DND-41 (cell line): ENCODE measurements around the gene PPP1R3G.

ENCODE experiments used
- ATAC-seq: fragments of 200-7000 bp; cut with Tn5 transposase; 3 replicates; pipeline ENCODE4 v1.9.1; 2021; ENCODE audit warnings: low read depth; ENCODE audit not compliant: insufficient read depth
- DNase-seq: peaks from one replicate; pipeline ENCODE4 v3.0.0-alpha.2; 2020
- H2AFZ ChIP-seq: 2 replicates; pipeline ENCODE4 v1.6.0; 2012; ENCODE audit warnings: low read depth, low read length
- H3K27ac ChIP-seq: 2 replicates; pipeline ENCODE4 v1.5.1; 2012; ENCODE audit warnings: low read length, inconsistent platforms
- H3K27me3 ChIP-seq: fragments of 200-600 bp; sonication (generic); 2 replicates; pipeline ENCODE4 v1.6.0; 2012; ENCODE audit warnings: low read length, mild to moderate bottlenecking, inconsistent platforms; ENCODE audit not compliant: insufficient read depth, poor library complexity
- H3K36me3 ChIP-seq: 2 replicates; pipeline ENCODE4 v1.5.1; 2012; ENCODE audit warnings: low read length, inconsistent platforms; ENCODE audit not compliant: insufficient read depth
- H3K4me1 ChIP-seq: 2 replicates; pipeline ENCODE4 v1.5.1; 2012; ENCODE audit warnings: mild to moderate bottlenecking, low read length; ENCODE audit not compliant: insufficient read depth
- H3K4me2 ChIP-seq: 2 replicates; pipeline ENCODE4 v1.6.0; 2012; ENCODE audit warnings: mild to moderate bottlenecking, moderate library complexity, low read length, inconsistent platforms; ENCODE audit not compliant: insufficient read depth
- H3K4me3 ChIP-seq, 2 experiments: fragments of 200-600 bp in 1 of 2; shearing (Covaris generic) in 1 of 2; 2 replicates each; pipeline ENCODE4 v1.5.1; 2012 to 2016; ENCODE audit warnings: inconsistent platforms in 2 of 2, low read length in 2 of 2, mild to moderate bottlenecking in 2 of 2, low read depth in 1 of 2, moderate library complexity in 1 of 2
- H3K79me2 ChIP-seq: 2 replicates; pipeline ENCODE4 v1.6.0; 2012; ENCODE audit warnings: low read length, inconsistent platforms; ENCODE audit not compliant: insufficient read depth
- H3K9ac ChIP-seq: 2 replicates; pipeline ENCODE4 v1.6.0; 2012; ENCODE audit warnings: low read depth, mild to moderate bottlenecking, inconsistent platforms, low read length, moderate library complexity
- H3K9me3 ChIP-seq: 2 replicates; pipeline ENCODE4 v1.5.1; 2012; ENCODE audit warnings: low read length, moderate library complexity, mild to moderate bottlenecking, inconsistent platforms; ENCODE audit not compliant: insufficient read depth, severe bottlenecking
- H4K20me1 ChIP-seq: 2 replicates; pipeline ENCODE4 v1.6.0; 2012; ENCODE audit warnings: low read length; ENCODE audit not compliant: insufficient read depth
- EZH2 ChIP-seq: IDR thresholded peaks from 3 replicates; pipeline ENCODE4 v1.6.1; 2012; ENCODE audit warnings: borderline replicate concordance, low read depth, mild to moderate bottlenecking, moderate library complexity, low read length, inconsistent platforms; ENCODE audit not compliant: severe bottlenecking
- TF ChIP-seq, protein P1 (sequence below): IDR thresholded peaks from 2 replicates; pipeline ENCODE4 v1.5.1; 2012; ENCODE audit warnings: borderline replicate concordance, low read length, moderate library complexity, mild to moderate bottlenecking; ENCODE audit not compliant: poor library complexity, severe bottlenecking; ENCODE audit errors: extremely low read depth

Gene PPP1R3G

DNA sequence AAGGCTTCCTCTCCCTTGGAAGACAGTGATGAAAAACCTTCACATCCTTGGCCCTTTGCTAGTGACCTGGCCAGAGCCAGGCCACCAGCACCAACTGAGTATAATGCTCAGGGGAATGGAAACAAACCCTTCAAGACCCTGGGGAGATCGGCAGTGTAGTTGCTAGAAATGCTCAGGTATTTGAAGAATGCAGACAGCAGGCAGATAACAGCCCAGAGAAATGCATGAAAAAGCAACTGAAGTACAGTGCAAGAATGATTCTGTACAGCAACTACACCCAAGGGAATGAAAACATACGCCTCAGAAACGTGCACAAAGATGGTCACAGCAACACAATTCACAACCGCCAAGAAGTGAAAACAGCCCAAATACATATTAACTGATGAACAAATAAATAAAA, 41.1 kb downstream of the PPP1R3G start:
- H3K9me3 ChIP-seq = no peaks in the 10 kb centered on the region
- TF ChIP-seq EZH2 = no peak
- TF ChIP-seq, protein P1, sequence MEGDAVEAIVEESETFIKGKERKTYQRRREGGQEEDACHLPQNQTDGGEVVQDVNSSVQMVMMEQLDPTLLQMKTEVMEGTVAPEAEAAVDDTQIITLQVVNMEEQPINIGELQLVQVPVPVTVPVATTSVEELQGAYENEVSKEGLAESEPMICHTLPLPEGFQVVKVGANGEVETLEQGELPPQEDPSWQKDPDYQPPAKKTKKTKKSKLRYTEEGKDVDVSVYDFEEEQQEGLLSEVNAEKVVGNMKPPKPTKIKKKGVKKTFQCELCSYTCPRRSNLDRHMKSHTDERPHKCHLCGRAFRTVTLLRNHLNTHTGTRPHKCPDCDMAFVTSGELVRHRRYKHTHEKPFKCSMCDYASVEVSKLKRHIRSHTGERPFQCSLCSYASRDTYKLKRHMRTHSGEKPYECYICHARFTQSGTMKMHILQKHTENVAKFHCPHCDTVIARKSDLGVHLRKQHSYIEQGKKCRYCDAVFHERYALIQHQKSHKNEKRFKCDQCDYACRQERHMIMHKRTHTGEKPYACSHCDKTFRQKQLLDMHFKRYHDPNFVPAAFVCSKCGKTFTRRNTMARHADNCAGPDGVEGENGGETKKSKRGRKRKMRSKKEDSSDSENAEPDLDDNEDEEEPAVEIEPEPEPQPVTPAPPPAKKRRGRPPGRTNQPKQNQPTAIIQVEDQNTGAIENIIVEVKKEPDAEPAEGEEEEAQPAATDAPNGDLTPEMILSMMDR = no peak
- no peak overlapping the region for H3K9ac ChIP-seq
- no peak overlapping the region for H3K4me3 ChIP-seq
- ATAC-seq (no peak), DNase-seq (no peak)
- H3K27ac ChIP-seq = no peak overlapping the region
- H3K4me1 ChIP-seq = no peaks in the 10 kb centered on the region; the same call in 1 of the 2 replicates
- no peaks in the 10 kb centered on the region for H3K36me3 ChIP-seq
- peaks cover 31% of the 10 kb centered on the region for H4K20me1 ChIP-seq
- H2AFZ ChIP-seq = no peak overlapping the region
- H3K4me2 ChIP-seq = no peak overlapping the region
- H3K27me3 ChIP-seq = no peaks in the 10 kb centered on the region
- H3K79me2 ChIP-seq = no peaks in the 10 kb centered on the region

DNA sequence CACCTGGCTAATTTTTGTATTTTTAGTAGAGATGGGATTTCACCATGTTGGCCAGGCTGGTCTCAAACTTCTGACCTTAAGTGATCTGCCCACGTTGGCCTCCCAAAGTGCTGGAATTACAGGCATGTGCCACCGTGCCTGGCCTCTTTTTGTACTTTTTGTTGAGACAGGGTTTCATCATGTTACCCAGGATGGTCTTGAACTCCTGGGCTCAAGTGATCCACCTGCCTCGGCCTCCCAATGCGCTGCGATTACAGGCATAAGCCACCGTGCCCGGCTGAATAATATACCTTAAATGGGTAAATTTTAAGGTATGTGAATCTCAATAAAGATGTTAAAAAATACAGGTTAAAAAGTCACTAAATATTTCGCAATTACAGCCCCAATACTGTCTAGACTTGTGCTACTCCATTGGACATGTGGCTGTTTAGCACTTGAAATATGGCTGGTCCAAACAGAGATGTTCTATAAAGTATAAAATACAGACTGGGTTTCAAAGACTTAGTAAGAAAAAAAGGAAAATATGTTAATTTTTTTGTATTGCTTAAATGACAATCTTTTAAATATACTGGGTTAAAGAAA, 42.1 kb downstream of the PPP1R3G start:
- ATAC-seq (no peak), DNase-seq (no peak)
- Histone ChIP-seq H3K4me1 (no peaks in the 10 kb centered on the region; the same call in 1 of the 2 replicates), H4K20me1 (peaks cover 25% of the 10 kb centered on the region), H3K4me2 (no peak overlapping the region), H3K79me2 (no peaks in the 10 kb centered on the region), H3K36me3 (no peaks in the 10 kb centered on the region), H3K27me3 (no peaks in the 10 kb centered on the region), H3K4me3 (no peak overlapping the region), H2AFZ (no peak overlapping the region), H3K9me3 (no peaks in the 10 kb centered on the region), H3K27ac (no peak overlapping the region), H3K9ac (no peak overlapping the region)
- TF ChIP-seq, protein P1 = no peak
- no peak for TF ChIP-seq EZH2

DNA sequence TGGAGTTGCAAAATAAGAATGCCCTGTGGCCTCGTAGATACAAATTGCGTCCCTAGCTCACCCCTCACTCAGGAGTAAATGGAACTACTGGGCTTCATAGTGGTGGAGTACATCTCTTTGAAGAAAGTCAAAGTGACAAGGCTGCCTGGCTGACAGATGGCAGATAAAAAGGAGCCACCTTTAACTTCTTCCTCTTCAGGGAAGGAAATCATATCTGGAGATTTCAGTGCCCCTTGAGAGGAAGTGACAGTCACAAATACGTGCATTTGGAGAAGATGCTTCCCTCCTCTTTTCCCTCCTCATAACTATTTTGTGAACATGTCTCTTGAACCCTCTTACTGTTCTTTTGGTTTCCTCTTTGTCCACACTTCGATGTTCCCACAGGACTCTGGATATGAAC, 43.2 kb downstream of the PPP1R3G start:
- ATAC-seq (peak; percentile 39; the same call in 1 of the 3 replicates), DNase-seq (no peak)
- no peaks in the 10 kb centered on the region for H3K36me3 ChIP-seq
- peaks cover 17% of the 10 kb centered on the region for H4K20me1 ChIP-seq
- H3K9me3 ChIP-seq = no peaks in the 10 kb centered on the region
- H3K27me3 ChIP-seq = no peaks in the 10 kb centered on the region
- H2AFZ ChIP-seq = no peak overlapping the region
- TF ChIP-seq EZH2 = no peak
- TF ChIP-seq, protein P1 = no peak
- H3K4me2 ChIP-seq = no peak overlapping the region
- H3K27ac ChIP-seq = no peak overlapping the region
- H3K9ac ChIP-seq = no peak overlapping the region
- H3K4me3 ChIP-seq = no peak overlapping the region
- no peaks in the 10 kb centered on the region for H3K79me2 ChIP-seq
- no peaks in the 10 kb centered on the region; the same call in 1 of the 2 replicates for H3K4me1 ChIP-seq
